A172 (cell line): ENCODE measurements around the gene TEKT3. TPM values are rescaled to one million over a fixed set of nuclear protein-coding genes. Genes with fewer than 3 reads are reported as not detected.
A peak's percentile ranks its signal among the peaks of the same experiment; 100 is the strongest.

ENCODE experiments used
- DNase-seq: peaks from one replicate; pipeline ENCODE4 v3.0.0-alpha.2; 2015; ENCODE audit warnings: low spot score
- total RNA-seq: library from RNA; depleted of rRNA; stranded (reverse); fragments of >200 nt; shearing (Covaris generic); gene quantifications from 2 replicates; pipeline ENCODE4 v1.2.3, GENCODE V29; 2014; rRNA removed

Gene TEKT3
- total RNA-seq, 1 experiment from 2014 or later: not detected

- DNase-seq: no peak
Observed at GRCh38 chr17:15266325-15267125, 74.9 kb downstream of the TEKT3 start.

DNA sequence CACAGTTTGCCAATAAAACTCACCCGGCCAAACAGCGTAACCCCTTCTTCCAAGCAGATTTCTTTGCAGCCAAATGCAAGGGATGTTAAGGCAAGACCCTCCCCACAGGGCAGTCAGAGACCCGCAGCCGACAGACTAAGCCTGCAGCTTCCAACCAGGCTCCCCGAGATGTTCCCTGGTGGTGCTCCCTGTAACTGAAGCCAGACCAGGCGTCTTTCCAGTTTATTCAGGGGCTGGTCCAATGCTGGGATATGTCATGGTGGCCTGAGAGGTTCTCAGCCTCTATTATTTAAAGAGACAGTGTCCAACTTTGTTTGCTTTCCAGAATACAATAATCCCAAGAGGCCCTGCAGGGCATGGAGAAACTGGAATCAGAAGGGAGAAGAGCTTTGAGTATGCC, 76.3 kb downstream of the TEKT3 start, which contains the start of gene PMP22:
Gene PMP22 (minus strand): TSS at position 196 of the 400 bp plus-strand sequence. CDS start 4,599 bp downstream, outside the sequence.
- no peak for DNase-seq

- no peak for DNase-seq
Observed at GRCh38 chr17:15264542-15264941, 76.9 kb downstream of the TEKT3 start.

DNA sequence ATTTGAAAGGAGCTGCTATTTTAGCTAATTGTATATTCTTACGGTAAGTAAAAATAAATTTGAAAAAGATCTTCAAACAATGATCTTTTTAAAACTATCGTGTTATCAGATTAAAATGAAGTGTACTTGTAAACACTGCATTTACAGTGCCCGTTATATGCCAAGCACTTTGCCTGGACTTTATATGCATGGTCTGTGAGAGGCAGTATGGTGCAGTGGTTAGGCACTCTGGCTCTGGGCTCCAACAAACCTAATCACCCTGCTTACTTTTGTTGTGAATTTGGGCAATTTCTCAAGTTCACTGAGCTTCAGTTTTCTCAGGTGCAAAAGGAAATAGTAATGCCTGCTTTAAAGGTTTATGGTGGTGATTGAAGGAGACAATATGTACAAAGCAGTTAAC, 77.7 kb downstream of the TEKT3 start:
- DNase-seq: no peak

DNA sequence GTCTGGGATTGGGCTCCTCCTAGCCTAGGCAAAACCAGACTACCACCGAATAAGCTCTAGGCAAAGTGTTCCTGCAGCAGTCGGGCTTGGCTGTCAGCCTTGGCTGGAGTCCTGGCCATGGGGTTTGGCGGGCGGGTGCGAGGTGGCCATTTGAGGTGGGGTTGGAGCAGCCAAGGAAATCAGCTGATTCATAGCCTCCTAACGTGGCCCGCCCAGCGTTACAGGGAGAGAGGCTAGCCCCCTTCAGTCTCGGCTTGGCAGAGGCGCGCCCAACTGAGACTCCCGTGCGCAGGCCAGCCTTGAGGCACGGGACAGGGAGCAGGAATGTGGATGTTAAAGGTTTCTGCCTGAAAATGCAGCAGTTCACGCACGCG, 78.2 kb downstream of the TEKT3 start:
- DNase-seq: peak; percentile 66

DNA sequence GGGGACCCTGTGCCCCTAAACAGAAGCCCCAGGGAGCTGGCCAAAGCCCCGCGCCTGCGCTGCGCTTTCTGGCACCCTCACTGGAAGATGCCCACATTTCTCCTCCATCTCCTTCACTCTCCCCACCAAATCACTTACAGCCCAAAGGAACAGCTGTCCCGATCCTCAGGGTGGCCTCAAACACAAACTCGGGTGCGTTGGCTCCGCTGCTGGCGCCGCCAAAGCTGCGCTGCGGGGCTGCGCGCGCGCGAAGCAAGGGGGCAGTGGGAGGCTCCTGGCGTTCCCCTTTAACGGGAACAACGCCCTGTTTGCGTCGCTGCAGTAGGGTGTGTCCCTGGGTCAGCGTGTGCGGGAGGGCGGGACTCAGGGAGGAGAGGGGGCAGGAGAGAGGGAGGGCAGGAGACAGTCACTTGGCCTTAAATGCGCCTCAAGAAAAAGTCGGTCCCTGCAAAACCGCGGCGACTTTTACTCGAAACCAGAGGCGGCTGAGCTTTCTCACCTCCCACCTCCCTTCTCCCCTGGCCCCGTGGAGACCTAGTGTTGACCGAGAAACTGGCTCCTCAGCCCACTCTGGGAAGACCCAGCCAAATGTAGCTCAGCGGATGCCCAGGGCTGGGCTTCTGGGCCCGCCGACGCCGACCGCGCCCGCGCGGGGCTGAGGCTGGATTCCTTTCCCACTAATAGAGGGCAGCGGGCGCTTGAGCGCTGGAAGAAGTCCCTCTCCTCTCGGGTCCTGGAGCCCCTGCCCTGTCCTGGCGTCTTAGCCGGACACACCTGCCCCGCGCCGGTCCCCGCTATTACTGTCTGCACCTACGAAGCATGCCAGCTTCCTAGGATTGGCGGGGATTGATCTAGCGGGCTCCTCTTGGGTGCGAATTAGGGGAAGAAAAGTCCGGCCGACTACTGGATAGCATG, 78.8 kb downstream of the TEKT3 start:
- DNase-seq: peak; percentile 87

- DNase-seq: peak; percentile 30
Observed at GRCh38 chr17:15261802-15262290, 79.6 kb downstream of the TEKT3 start.

DNA sequence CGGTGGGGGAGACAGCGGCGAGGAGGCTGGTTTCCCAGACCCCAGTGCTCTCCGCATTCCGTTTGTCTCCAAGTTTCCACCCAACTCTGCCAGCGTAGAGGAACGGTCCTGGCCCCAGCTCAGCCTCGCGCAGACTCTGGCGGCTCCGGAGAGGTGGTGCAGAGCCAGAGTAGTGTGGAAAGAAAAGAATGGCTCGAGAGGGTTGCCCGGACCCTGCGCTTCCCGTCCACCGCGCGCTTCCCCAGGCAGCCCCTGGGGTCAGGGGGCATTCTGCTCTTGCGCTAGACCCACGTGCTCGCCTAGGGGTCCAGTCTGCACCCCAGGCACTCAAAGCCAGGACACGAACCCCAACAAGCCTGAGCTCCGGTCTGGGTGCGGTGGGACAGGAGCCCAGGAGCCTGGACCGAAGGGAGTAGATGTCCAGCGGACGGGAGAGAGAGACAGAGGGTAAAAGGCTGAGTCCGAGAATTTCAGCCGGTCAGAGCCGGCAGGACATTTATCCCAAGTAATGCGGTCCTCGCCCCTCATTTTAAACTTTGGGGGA, 80.1 kb downstream of the TEKT3 start:
- peak; percentile 28 for DNase-seq

DNA sequence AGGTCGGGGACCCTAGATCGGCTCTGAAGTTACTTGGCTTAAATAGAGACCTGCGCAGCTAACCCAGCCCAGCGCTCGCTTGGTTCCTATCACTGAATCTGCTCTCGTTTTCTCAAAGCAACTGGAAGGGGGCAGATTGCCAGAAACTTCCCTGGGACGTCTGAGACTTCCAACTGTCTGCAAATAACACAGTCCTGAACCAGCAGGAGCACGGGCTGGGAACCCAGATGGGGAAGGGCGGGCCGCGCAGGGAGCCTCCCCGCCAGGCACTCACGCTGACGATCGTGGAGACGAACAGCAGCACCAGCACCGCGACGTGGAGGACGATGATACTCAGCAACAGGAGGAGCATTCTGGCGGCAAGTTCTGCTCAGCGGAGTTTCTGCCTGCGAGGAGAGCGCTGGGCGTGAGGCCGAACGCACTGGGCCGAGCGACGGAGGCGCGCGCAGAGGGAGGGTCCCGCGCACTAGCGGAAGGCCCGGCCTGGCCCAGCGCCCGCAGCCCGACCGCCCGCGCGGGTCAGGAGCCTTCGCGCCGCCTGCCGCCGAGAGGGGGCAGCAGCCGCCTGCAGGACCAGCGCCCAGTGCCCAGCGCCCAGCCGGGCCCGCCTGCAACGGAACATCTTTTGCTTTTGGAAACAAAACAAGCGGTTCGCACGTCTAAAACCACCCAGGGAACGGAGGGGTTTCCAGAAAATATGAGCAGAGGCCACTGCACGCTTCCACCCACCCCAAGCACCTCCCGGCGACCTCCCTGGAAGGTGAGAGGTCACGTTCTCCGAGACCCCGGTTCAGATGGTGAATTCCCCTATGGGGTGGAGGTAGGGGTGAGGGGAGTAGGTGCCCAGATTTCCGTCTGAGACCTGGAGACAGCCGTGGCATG, 80.8 kb downstream of the TEKT3 start:
- peak; percentile 74 for DNase-seq

DNA sequence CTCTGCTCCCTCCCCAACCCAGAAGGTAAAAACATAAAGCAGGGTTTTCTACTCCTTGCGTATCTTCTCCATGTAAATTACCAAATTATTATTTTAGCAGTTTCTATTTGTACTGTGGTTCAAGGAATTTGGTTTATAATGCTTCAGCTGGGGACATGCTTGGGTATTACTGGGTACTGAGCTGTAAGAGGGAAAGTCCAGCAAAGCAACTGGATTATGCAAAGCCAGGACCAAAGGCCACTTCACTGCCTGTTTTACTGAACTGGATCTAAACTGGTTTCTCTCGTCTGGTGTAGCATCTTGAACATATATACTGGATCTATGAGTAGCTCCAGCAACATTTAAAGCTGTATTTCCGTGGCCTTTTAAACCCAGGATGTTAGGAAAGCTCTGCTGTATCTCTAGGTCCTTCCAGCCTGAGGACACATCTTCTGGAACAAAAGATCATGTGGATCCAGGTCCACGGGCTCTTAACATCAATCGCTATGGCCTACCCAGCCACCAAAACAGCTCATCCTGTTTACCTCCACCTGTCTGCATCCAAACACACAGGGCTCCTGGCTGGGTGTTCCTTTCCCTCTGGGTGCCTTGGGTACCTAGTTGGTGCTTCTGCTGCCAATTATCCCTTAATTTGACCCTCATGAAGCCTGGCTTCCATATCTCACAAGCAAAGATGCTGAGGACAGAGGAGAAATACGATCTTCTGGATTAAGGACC, 83.4 kb downstream of the TEKT3 start:
- DNase-seq: no peak

- DNase-seq: peak; percentile 90
Observed at GRCh38 chr17:15257258-15257788, 84.1 kb downstream of the TEKT3 start.

DNA sequence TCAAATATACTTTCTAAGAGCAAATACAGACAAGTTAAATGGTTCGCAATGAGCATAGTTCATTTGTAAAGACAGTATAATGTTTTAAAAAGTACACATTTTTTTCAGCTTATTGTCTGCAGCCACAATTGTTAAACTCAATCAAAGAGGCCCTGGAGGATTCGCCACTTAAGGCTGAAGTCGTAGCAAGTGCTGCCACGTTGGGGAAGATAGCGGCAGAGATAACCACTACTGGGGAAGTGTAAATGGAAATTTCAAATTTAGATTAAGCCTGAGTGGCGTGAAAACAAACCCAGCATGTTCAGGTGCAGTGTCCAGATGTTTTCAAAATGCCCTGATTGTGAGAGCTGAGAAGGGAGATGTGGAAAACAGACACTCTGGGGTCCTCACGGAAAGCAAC, 84.7 kb downstream of the TEKT3 start:
- no peak for DNase-seq

- peak; percentile 36 for DNase-seq
Observed at GRCh38 chr17:15255713-15256454, 85.5 kb downstream of the TEKT3 start.

Other genes with a start within 250 kb of the TEKT3 start
- gene PMP22, start 76.3 kb downstream of the TEKT3 start, total RNA-seq: 45.4 and 53.0 TPM in 2 replicates
- gene CDRT4, start 126.0 kb upstream of the TEKT3 start, total RNA-seq: 0.96 TPM in 1 of 2 replicates, not detected in the other
- 22.3 and 32.2 TPM in 2 replicates for gene TVP23C, start 221.9 kb upstream of the TEKT3 start, total RNA-seq